Fibroblast of lung (primary cell): ENCODE results near the gene EPB41. TPM values are rescaled to one million over a fixed set of nuclear protein-coding genes. Genes with fewer than 3 reads are reported as not detected.

Experiments
- DNase-seq, 2 donors: peaks; one replicate each; pipeline versions ENCODE4 v3.0.0 to v3.0.0-alpha.2; 2010; ENCODE audit warnings: low read depth in 2 of 2
- H2AFZ ChIP-seq: 2 replicates; pipeline ENCODE4 v1.5.1; 2012; ENCODE audit warnings: low read length, control low read depth, inconsistent platforms
- H3K27ac ChIP-seq: 2 replicates; pipeline ENCODE4 v1.5.1; 2011; ENCODE audit warnings: low read length, control low read depth; ENCODE audit not compliant: insufficient read depth
- H3K27me3 ChIP-seq: 2 replicates; pipeline ENCODE4 v1.5.1; 2011; ENCODE audit warnings: mild to moderate bottlenecking, low read length; ENCODE audit not compliant: control insufficient read depth, insufficient read depth
- H3K36me3 ChIP-seq: 2 replicates; pipeline ENCODE4 v1.5.1; 2011; ENCODE audit warnings: low read length; ENCODE audit not compliant: control insufficient read depth, insufficient read depth
- H3K4me1 ChIP-seq: 2 replicates; pipeline ENCODE4 v1.5.1; 2011; ENCODE audit warnings: low read length; ENCODE audit not compliant: control insufficient read depth, insufficient read depth; ENCODE audit errors: extremely low read depth
- H3K4me2 ChIP-seq: 2 replicates; pipeline ENCODE4 v1.5.1; 2011; ENCODE audit warnings: low read length, control low read depth; ENCODE audit not compliant: insufficient read depth; ENCODE audit errors: extremely low read depth
- H3K4me3 ChIP-seq, 4 experiments: fragments of 200-600 bp in 1 of 4; sonication (generic) in 1 of 4; replicated peaks in 1 of 4; 2 replicates each; pipeline ENCODE4 v1.5.1; 2011 to 2016; ENCODE audit warnings: low read length in 4 of 4, low read depth in 3 of 4, mild to moderate bottlenecking in 3 of 4, control low read depth in 2 of 4, inconsistent platforms in 1 of 4, mixed read lengths in 1 of 4; ENCODE audit not compliant: insufficient read depth in 1 of 4; ENCODE audit errors: control extremely low read depth in 1 of 4
- H3K79me2 ChIP-seq: 2 replicates; pipeline ENCODE4 v1.5.1; 2012; ENCODE audit warnings: mild to moderate bottlenecking, low read length, inconsistent platforms; ENCODE audit not compliant: control insufficient read depth, insufficient read depth
- H3K9ac ChIP-seq: 2 replicates; pipeline ENCODE4 v1.5.1; 2011; ENCODE audit warnings: mild to moderate bottlenecking, low read length, control low read depth; ENCODE audit not compliant: insufficient read depth
- H3K9me3 ChIP-seq: 2 replicates; pipeline ENCODE4 v1.5.1; 2012; ENCODE audit warnings: low read depth, low read length; ENCODE audit not compliant: control insufficient read depth, insufficient read depth
- H4K20me1 ChIP-seq: 2 replicates; pipeline ENCODE4 v1.5.1; 2011; ENCODE audit warnings: low read length; ENCODE audit not compliant: control insufficient read depth, insufficient read depth; ENCODE audit errors: extremely low read depth
- EZH2 ChIP-seq: IDR thresholded peaks from 2 replicates; pipeline ENCODE4 v1.5.1; 2012; ENCODE audit warnings: low read length, control low read depth, mild to moderate bottlenecking; ENCODE audit errors: missing control alignments
- polyA plus RNA-seq, 2 donors: library from polyadenylated mRNA; depleted of rRNA in 1 of 2; stranded (reverse) in 1 of 2; unstranded in 1 of 2; fragments of >200 nt; gene quantifications; 2 replicates each; pipeline ENCODE4 v1.2.1, GENCODE V29; 2011 to 2012; ENCODE audit warnings: missing spikeins in 1 of 2
- total RNA-seq: library from RNA; depleted of rRNA; stranded (reverse); fragments of >200 nt; gene quantifications from 2 replicates; pipeline ENCODE4 v1.2.1, GENCODE V29; 2014
- TF ChIP-seq, protein P1 (sequence below), 2 donors: IDR thresholded peaks in 1 of 2; conservative IDR thresholded peaks in 1 of 2; 1 replicate in 1 of 2; 2 replicates in 1 of 2; pipeline ENCODE4 v1.5.1; 2011 to 2012; ENCODE audit warnings: low read length in 2 of 2, control low read depth in 1 of 2, inconsistent platforms in 1 of 2, low read depth in 1 of 2, mild to moderate bottlenecking in 1 of 2

EPB41 gene
- total and polyA plus RNA-seq, 2 donors (not counting 1 experiment from before 2014, with no cell fraction given), result 7.4 to 38.0 TPM

DNA sequence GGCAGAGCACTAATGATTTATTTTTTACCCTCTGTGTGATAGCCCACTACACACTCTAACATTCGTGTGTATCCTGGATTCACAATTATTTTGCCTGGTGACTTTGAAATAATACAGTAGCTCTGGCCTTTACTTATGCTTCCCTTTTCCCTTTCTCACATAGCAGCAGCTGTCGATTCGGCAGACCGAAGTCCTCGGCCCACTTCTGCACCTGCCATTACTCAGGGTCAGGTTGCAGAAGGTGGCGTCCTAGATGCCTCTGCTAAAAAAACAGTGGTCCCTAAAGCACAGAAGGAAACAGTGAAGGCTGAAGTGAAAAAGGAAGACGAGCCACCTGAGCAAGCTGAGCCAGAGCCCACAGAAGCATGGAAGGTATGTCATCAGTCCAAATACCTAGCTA lies 138.6 kb downstream of the EPB41 start:
- Histone ChIP-seq H4K20me1 (no peaks in the 10 kb centered on the region), H3K79me2 (no peaks in the 10 kb centered on the region), H3K9me3 (no peaks in the 10 kb centered on the region), H3K9ac (no peak overlapping the region), H3K36me3 (no peaks in the 10 kb centered on the region), H2AFZ (no peak overlapping the region), H3K27me3 (no peaks in the 10 kb centered on the region), H3K4me1 (no peaks in the 10 kb centered on the region), H3K4me2 (no peak overlapping the region), H3K27ac (no peak overlapping the region), H3K4me3 (no peak overlapping the region)
- no peak for TF ChIP-seq EZH2
- TF ChIP-seq, protein P1, sequence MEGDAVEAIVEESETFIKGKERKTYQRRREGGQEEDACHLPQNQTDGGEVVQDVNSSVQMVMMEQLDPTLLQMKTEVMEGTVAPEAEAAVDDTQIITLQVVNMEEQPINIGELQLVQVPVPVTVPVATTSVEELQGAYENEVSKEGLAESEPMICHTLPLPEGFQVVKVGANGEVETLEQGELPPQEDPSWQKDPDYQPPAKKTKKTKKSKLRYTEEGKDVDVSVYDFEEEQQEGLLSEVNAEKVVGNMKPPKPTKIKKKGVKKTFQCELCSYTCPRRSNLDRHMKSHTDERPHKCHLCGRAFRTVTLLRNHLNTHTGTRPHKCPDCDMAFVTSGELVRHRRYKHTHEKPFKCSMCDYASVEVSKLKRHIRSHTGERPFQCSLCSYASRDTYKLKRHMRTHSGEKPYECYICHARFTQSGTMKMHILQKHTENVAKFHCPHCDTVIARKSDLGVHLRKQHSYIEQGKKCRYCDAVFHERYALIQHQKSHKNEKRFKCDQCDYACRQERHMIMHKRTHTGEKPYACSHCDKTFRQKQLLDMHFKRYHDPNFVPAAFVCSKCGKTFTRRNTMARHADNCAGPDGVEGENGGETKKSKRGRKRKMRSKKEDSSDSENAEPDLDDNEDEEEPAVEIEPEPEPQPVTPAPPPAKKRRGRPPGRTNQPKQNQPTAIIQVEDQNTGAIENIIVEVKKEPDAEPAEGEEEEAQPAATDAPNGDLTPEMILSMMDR (conservative IDR thresholded peaks at IDR 0.05 in 1 of 2, IDR thresholded peaks at IDR 0.05 in 1 of 2; ENCODE audit: low read depth in 1 of 2, low read length in 2 of 2), result no peak
- no peak for DNase-seq

GRCh38 chr1:29055160-29055559 lies 140.8 kb downstream of the EPB41 start:
- TF ChIP-seq, protein P1 (conservative IDR thresholded peaks at IDR 0.05 in 1 of 2, IDR thresholded peaks at IDR 0.05 in 1 of 2; ENCODE audit: low read depth in 1 of 2, low read length in 2 of 2), result no peak
- no peak for TF ChIP-seq EZH2
- H3K9ac ChIP-seq, result no peak overlapping the region

DNA sequence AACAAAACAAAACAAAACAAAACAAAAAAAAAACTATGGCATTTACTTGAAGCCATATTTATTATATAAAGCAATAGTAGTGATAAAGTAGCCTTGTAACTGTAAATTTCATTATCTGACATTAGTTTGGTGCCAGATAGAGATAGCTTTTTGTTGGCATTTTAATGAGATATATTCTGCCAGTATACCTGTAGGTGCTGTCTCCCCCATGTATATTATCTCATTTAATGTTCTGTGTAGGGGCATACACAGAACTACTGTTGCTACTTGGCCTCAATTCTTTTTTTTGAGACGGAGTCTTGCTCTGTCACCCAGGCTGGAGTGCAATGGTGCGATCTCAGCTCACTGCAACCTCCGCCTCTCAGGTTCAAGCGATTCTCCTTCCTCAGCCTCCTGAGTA lies 141.9 kb downstream of the EPB41 start:
- no peaks in the 10 kb centered on the region for H3K36me3 ChIP-seq
- no peaks in the 10 kb centered on the region for H3K9me3 ChIP-seq
- H3K4me2 ChIP-seq, result no peak overlapping the region
- no peak for TF ChIP-seq EZH2
- TF ChIP-seq, protein P1 (conservative IDR thresholded peaks at IDR 0.05 in 1 of 2, IDR thresholded peaks at IDR 0.05 in 1 of 2; ENCODE audit: low read depth in 1 of 2, low read length in 2 of 2), result no peak
- H3K79me2 ChIP-seq, result no peaks in the 10 kb centered on the region
- H2AFZ ChIP-seq, result no peak overlapping the region
- H3K4me3 ChIP-seq, result no peak overlapping the region
- no peak overlapping the region for H3K9ac ChIP-seq
- no peak overlapping the region for H3K27ac ChIP-seq
- no peaks in the 10 kb centered on the region for H3K4me1 ChIP-seq
- no peak for DNase-seq
- no peaks in the 10 kb centered on the region for H4K20me1 ChIP-seq
- H3K27me3 ChIP-seq, result no peaks in the 10 kb centered on the region

More at GRCh38 chr1:29055160-29055559, 140.8 kb downstream of the EPB41 start:
- Histone ChIP-seq H3K79me2 (no peaks in the 10 kb centered on the region), H3K4me1 (no peaks in the 10 kb centered on the region), H4K20me1 (no peaks in the 10 kb centered on the region), H3K4me2 (no peak overlapping the region), H3K4me3 (no peak overlapping the region), H3K36me3 (no peaks in the 10 kb centered on the region), H2AFZ (no peak overlapping the region), H3K9me3 (no peaks in the 10 kb centered on the region), H3K27ac (no peak overlapping the region), H3K27me3 (no peaks in the 10 kb centered on the region)
- peak in 1 of 2 donors; percentile 17 for DNase-seq
